AG04450 (cell line): ENCODE results near the gene DUSP6. TPM values are rescaled to one million over a fixed set of nuclear protein-coding genes. Genes with fewer than 3 reads are reported as not detected.

Experiments
- CTCF ChIA-PET: fragments of 300-600, 350-600 bp; formaldehyde crosslinking; extraction: SDS; loops from one replicate; lab custom pipeline; 2022; ENCODE audit warnings: antibody characterized with exemption, inconsistent platforms; lab: Charles Lee
- POLR2A ChIA-PET: fragments of 350-600 bp; formaldehyde crosslinking; extraction: SDS; loops from one replicate; lab custom pipeline; 2021; ENCODE audit warnings: antibody characterized with exemption, inconsistent platforms; lab: Yijun Ruan, JAX
- DNase-seq: peaks from one replicate; pipeline ENCODE4 v3.0.0-alpha.2; 2011; ENCODE audit warnings: low read depth, low spot score
- H3K27ac ChIP-seq: one replicate; pipeline ENCODE4 v1.5.1; 2012; ENCODE audit warnings: low read depth, low read length, control low read depth
- H3K27me3 ChIP-seq: one replicate; pipeline ENCODE4 v1.6.0; 2012; ENCODE audit warnings: low read length; ENCODE audit not compliant: control insufficient read depth, insufficient read depth
- H3K4me3 ChIP-seq: 2 replicates; pipeline ENCODE4 v1.5.1; 2011; ENCODE audit warnings: mild to moderate bottlenecking, low read depth, low read length, control low read depth
- H3K9me3 ChIP-seq: 2 replicates; pipeline ENCODE4 v1.5.1; 2012; ENCODE audit warnings: low read length; ENCODE audit not compliant: control insufficient read depth, insufficient read depth
- polyA plus RNA-seq: library from polyadenylated mRNA; depleted of rRNA; stranded (reverse); fragments of >200 nt; gene quantifications from 2 replicates; pipeline ENCODE4 v1.2.3, GENCODE V29; 2011
- TF ChIP-seq, protein P1 (sequence below): IDR thresholded peaks from 2 replicates; pipeline ENCODE4 v1.5.1; 2011; ENCODE audit warnings: low read depth, low read length, control low read depth, inconsistent platforms

Gene DUSP6
- polyA plus RNA-seq, 1 experiment = 27.9 TPM

DNA sequence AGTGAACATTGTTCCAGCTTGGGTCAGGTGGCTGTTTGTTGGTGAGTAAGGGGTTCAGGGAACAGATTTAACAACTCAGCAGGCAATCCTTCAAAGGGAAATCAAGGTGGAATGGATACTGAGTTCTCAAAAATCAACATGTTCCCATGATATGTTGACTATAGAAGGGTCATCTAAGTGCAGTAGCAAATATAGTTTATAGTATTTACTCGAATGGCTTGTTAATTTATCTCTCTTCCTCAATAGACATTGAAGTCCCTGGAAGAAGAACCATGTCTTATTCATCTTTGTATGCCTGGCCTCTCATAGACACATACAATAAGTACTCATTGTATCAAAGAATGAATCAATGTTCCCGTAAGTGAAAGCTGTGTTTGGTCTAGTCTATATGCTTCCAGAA, 24.5 kb upstream of the DUSP6 start:
- TF ChIP-seq, protein P1, sequence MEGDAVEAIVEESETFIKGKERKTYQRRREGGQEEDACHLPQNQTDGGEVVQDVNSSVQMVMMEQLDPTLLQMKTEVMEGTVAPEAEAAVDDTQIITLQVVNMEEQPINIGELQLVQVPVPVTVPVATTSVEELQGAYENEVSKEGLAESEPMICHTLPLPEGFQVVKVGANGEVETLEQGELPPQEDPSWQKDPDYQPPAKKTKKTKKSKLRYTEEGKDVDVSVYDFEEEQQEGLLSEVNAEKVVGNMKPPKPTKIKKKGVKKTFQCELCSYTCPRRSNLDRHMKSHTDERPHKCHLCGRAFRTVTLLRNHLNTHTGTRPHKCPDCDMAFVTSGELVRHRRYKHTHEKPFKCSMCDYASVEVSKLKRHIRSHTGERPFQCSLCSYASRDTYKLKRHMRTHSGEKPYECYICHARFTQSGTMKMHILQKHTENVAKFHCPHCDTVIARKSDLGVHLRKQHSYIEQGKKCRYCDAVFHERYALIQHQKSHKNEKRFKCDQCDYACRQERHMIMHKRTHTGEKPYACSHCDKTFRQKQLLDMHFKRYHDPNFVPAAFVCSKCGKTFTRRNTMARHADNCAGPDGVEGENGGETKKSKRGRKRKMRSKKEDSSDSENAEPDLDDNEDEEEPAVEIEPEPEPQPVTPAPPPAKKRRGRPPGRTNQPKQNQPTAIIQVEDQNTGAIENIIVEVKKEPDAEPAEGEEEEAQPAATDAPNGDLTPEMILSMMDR = no peak
- H3K4me3 ChIP-seq = no peak overlapping the region
- ChIA-PET POLR2A (no interaction called here), CTCF (interaction anchor here (0.6 kb wide), 1 partner anchor 1449 kb away, joined by 4 read pairs; no protein-coding TSS in a partner anchor)
- H3K27ac ChIP-seq = no peak overlapping the region
- no peaks in the 10 kb centered on the region for H3K9me3 ChIP-seq
- DNase-seq = no peak
- H3K27me3 ChIP-seq = no peaks in the 10 kb centered on the region

DNA sequence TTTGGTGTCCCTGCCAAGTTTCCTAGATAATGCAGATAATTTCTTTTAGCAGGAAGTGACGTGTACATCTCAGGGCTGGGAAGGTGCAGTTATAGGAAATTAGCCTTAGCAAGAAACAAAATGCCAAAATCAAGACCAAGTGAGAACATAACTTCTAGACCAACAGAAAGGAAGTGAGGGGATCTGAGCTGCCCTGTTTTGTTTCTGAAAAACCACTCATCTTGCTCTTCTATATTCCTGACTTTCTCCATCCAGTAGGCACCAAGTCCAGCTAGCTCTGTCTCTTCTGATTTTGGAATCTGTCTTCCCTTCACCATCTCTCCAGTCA, 23.9 kb upstream of the DUSP6 start:
- Histone ChIP-seq H3K9me3 (no peaks in the 10 kb centered on the region), H3K27ac (no peak overlapping the region), H3K4me3 (no peak overlapping the region), H3K27me3 (no peaks in the 10 kb centered on the region)
- CTCF ChIA-PET = interaction anchor here (0.6 kb wide), 1 partner anchor 1450 kb away, joined by 4 read pairs; no protein-coding TSS in a partner anchor
- POLR2A ChIA-PET = no interaction called here
- DNase-seq = no peak
- TF ChIP-seq, protein P1 = no peak

DNA sequence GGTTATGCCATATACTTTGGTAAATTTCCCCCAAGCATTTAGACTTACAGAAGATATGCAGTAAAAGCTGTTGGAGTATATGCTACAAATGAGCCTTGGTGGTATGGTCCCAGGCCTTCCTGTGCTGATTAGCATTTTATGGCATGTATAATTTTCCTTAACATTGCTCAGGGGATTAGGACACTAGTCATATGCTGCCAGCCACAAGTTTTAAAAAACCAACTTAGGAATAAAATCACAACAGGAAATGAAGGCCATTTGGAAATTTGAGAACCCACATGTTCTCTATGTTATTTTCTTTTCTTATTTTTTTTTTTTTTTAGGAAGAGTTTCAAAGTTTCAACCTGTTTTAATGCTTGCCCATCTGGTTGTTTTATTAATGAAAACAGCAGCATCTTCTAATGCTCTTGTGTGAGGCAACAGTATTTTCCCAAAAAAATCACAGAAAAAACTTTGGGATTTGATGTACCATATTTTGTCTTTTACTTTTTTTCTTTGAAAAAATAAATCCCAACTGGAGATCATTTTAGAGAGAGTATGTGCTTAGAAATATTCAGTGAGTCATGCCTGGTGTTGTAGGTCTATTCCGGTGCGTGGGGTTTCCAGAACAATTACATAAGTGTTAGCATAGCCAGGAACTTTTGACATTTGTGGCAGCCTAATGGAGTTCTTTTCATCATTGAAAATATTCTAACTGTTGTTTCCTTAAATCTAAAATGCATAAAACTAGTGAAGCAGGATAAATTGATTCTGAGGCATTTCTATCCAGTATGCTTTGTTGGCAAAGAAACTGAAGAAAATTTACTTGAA, 21.7 kb upstream of the DUSP6 start:
- TF ChIP-seq, protein P1 = no peak
- Histone ChIP-seq H3K9me3 (no peaks in the 10 kb centered on the region), H3K27me3 (no peaks in the 10 kb centered on the region), H3K4me3 (no peak overlapping the region), H3K27ac (no peak overlapping the region)
- ChIA-PET POLR2A (interaction anchor here (0.6 kb wide), 1 partner anchor 92 kb away, joined by 4 read pairs; no protein-coding TSS in a partner anchor), CTCF (interaction anchor here (0.7 to 1.3 kb wide), 2 partner anchors 88 to 355 kb away, joined by 3 read pairs; no protein-coding TSS in a partner anchor)
- DNase-seq = no peak

DNA sequence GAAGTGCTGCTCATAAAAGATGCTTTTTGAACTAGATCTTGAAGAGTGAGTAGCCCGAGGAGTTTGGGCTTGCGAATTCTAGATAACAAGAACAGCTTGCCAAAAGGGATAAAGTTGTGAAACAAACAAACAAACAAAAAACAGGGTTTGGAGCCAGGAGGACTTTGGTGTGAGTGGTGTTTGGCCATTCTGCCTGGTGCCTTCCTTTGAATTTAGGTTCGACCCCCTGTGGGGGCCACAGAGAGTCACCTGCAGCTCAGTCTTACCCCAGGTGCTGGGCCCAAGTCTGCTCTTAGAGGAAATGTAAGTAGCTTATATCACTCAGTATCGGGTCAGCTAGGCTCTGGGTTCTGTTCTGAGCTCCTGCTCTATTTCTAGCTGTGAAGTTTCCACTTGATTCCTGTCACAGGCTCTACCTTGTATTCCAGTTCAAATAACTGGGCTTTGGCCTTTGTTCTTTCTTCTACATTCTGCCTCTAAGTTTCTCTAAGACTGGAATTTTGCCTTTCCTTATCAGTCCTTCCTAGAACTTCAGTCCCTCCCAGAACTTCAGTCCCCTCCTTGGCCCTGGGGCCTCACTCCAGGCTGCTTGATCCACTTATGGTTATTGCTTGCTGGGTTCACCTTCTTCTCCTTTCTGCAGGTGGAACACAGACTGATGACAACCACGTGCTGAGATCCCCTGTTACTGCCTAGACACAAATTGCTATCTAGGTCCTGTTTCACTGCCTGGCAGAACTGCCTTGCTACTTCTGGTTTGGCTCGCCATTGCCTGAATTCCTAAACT, 20.5 kb upstream of the DUSP6 start:
- ChIA-PET CTCF (no interaction called here), POLR2A (no interaction called here)
- Histone ChIP-seq H3K9me3 (no peaks in the 10 kb centered on the region), H3K27ac (no peak overlapping the region), H3K4me3 (no peak overlapping the region), H3K27me3 (no peaks in the 10 kb centered on the region)
- no peak for DNase-seq
- TF ChIP-seq, protein P1 = no peak

DNA sequence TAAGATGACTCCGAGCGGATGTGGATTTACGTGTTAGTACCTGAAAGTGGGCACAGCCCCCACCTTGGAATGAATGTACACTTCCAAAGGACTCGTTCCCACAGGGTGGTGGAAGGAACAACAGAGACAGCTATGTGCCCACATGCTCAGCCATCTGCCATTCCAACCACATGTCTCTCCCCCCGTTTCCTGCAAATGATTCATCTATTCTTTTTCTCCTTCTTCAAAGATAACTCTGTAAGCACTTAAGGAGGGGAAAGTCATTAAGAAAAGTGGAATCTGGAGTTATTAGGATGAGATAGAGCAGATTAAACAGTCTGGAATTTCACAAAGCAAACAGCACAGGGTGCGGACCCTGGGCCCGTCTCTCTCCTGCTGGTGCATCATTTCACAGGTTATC, 18.5 kb upstream of the DUSP6 start:
- Histone ChIP-seq H3K9me3 (no peaks in the 10 kb centered on the region), H3K27me3 (no peaks in the 10 kb centered on the region), H3K27ac (no peak overlapping the region), H3K4me3 (no peak overlapping the region)
- ChIA-PET CTCF (no interaction called here), POLR2A (no interaction called here)
- no peak for DNase-seq
- TF ChIP-seq, protein P1 = no peak
